Fibroblast of mammary gland (primary cell): ENCODE data around the gene NAP1L2.
"Not testable (repeated sequence)": the region's sequence is repeated elsewhere in the genome, so short reads cannot be mapped to it uniquely, and the experiment has no call there.

Experiments
- DNase-seq: peaks from one replicate; pipeline ENCODE4 v3.0.0-alpha.2; 2010; ENCODE audit warnings: low read depth
- H3K4me3 ChIP-seq: 2 replicates; pipeline ENCODE4 v1.5.1; 2011; ENCODE audit warnings: low read depth, mild to moderate bottlenecking, low read length, moderate library complexity; ENCODE audit not compliant: control insufficient read depth
- TF ChIP-seq, protein P1 (sequence below): conservative IDR thresholded peaks from 2 replicates; pipeline ENCODE4 v1.5.1; 2011; ENCODE audit warnings: low read depth, low read length, inconsistent platforms; ENCODE audit not compliant: control insufficient read depth, insufficient read depth

Gene NAP1L2

DNA sequence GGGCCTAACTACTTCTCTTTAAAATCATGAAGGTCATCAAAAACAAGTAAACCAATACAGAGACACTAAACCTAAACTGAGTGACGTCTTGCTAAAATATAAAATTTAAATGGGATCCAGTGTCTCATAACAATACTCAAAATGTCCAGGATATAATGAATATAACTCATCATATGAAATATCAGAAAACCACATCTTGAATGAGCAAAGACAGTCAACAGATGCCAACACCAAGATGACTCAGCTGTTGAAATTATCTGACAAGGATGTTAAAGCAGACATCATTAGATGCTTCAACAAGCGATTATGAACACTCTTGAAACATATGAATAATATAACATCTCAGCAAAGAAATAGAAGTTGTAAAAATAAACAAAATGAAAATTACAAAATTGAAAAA lies 8.3 kb downstream of the NAP1L2 start:
- no peak overlapping the region for H3K4me3 ChIP-seq
- no peak for DNase-seq
- TF ChIP-seq, protein P1, sequence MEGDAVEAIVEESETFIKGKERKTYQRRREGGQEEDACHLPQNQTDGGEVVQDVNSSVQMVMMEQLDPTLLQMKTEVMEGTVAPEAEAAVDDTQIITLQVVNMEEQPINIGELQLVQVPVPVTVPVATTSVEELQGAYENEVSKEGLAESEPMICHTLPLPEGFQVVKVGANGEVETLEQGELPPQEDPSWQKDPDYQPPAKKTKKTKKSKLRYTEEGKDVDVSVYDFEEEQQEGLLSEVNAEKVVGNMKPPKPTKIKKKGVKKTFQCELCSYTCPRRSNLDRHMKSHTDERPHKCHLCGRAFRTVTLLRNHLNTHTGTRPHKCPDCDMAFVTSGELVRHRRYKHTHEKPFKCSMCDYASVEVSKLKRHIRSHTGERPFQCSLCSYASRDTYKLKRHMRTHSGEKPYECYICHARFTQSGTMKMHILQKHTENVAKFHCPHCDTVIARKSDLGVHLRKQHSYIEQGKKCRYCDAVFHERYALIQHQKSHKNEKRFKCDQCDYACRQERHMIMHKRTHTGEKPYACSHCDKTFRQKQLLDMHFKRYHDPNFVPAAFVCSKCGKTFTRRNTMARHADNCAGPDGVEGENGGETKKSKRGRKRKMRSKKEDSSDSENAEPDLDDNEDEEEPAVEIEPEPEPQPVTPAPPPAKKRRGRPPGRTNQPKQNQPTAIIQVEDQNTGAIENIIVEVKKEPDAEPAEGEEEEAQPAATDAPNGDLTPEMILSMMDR = no peak

DNA sequence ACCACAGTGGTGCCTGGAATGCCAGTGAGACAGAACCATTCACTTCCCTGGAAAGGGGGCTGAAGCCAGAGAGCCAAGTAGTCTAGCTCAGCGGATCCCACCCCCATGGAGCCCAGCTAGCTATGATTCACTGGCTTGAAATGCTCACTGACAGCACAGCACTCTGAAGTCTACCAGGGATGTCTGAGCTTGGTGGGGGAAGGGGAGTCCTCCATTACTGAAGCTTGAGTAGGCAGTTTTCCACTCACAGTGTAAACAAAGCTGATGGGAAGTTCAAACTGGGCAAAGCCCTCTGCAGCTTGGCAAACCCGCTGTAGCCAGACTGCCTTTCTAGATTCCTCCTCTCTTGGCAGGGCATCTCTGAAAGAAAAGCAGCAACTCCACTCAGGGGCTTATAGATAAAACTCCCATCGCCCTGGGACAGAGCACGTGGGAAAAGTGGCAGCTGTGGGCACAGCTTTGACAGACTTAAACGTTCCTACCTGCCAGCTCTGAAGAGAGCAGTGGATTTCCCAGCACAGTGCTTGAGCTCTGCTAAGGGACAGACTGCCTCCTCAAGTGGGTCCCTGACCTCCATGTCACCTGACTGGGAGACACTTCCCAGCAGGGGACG lies 32.0 kb downstream of the NAP1L2 start:
- DNase-seq = no peak
- no peak overlapping the region for H3K4me3 ChIP-seq
- TF ChIP-seq, protein P1 = no peak

DNA sequence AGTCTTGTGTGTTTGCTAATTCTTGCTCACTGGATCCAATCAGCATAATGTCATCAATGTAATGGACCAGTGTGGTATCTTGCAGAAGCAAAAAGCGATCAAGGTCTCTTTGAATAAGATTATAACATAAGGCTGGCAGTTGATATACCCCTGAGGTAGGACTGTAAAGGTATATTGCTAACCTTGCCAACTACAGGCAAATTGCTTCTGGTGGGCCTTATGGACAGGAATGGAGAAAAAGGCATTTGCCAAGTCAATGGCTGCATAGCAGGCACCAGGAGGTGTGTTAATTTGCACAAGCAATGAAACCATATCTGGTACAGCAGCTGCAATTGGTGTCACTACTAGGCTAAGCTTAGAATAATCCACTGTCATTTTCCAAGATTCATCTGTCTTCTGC lies 45.7 kb downstream of the NAP1L2 start:
- not testable (repeated sequence) for DNase-seq, H3K4me3 ChIP-seq
